COLO829 (cell line): ENCODE data around the gene NF1.

ENCODE experiments used
- DNase-seq: peaks from one replicate; pipeline ENCODE4 v3.0.0; 2012; ENCODE audit warnings: low spot score

NF1 gene

DNA sequence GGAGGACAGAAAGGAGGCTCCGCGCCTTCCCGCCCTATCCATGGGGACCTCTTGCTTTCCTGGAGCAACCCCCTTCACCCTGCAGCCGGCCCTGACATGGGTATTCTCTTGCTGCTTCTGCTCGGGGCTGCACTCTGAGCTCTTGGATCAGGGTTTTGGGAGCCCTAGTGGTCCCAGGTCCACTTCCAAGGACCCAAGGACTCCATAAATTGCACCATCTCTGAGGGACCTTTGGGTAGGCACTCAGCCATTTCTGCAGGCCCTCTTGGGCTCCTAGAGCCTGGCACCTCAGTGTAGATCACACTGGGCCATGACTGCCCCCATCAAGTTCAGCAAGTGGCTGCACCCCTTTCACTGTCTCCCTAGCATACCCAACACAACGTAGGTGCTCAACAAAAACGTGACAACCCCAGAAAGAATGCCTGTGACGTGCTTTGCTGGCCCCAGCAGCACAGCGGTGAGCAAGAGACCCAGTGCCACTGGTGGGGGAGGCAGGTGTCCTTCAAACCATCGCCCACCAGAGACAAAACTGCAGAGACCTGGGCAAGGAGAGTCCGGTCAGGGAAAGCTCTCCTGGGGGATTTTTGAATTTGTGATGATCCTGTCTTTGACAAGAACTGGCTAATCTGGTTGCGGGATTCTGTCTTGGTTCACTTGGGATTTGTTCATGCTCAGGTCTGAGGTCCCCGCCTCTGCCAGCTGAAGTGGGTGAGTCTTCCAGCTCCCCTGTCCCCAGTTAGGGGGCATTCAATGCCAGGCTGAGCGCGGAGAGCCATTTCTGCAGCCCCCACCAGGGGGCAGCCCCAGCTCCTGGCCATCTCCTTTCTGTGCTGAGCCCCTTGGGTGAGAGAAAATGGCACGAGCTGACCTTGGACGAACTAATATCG, 294.2 kb downstream of the NF1 start:
- no peak for DNase-seq

DNA sequence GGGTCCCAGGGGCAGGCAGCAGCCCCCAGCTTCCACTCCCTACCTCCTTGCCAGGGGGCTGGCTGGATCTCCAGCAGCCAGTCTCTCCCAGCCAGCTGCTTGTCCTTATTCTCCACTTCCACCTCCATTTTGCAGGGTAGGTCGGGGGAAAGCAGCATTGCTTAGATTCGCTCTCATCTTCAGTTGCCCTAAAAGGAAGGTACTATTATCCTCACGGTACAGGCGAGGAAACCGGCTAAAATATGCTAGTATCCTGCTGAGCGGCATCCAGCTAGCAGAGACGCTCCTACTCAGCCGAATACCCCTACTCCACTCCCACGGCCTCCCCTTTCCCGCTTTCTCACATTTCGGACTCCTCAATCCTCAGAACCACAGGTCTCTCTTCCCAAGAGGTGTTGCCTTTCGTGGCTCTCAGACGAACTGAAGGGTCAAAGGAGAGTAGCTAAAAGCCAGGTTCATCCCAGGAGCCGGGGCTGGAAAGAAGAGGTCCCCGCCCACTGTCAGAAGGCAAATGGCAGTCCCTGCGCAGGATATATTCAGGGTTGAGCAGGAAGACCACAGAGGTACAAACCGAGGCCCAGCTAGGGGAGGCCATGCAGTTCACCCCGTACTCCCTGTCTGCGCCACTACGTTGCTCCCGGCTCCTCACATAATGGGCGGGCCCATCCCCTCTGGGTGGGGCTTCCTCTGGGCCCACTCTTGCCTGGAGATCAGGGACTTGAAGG, 295.0 kb downstream of the NF1 start:
- DNase-seq, result no peak

DNA sequence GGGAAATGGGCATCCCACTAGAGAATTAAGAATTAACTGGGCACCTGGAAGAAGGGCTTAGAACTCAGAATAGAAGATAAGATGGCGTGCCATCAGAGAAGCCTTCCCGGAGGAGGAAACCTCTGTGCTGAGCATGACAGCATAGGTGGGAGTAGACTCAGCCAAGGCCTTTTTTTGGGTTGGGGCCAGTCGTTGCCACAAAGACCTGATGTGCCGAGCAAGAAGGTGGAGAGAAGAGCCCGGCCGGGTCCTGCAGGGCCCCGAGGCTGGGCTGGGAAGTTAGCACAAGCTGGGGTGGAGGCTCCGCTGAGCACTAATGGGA, 295.6 kb downstream of the NF1 start:
- DNase-seq, result no peak

DNA sequence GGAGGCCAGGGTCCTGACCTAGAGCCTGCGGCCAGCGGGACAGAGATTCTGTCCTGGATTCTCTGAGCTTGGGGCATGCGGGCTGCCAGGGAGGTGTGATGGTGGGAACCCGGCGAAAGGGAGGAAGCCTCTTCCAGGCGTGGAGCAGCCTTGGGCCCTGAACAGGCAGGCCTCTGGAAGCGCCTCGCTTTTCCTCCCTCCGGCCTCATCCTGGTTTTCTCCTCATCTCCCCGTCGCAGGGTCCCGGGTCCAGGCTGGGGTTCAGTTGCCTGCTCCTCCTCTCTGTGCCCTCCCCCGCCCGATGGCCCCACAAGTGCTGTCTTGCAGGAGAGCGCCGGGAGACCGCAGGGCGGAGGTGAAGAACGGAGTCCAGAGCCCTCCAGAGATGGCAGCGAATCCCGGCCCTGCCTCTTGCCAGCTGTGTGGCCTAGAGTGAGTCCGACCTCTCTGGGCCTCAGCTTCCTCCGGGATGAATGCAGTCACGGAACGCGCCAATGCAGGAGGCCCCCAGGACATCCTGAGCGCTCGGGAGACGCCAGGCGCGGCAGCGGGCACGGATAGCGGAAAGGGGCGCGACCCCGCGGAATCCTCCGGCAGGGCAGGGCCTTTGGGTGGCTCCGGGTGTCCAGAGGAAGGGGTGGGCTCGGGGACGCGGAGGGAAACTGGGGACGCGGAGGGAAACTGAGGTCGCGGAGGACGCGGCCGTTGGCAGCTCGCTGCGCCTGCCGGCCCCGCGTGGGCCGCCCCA, 296.1 kb downstream of the NF1 start:
- no peak for DNase-seq

DNA sequence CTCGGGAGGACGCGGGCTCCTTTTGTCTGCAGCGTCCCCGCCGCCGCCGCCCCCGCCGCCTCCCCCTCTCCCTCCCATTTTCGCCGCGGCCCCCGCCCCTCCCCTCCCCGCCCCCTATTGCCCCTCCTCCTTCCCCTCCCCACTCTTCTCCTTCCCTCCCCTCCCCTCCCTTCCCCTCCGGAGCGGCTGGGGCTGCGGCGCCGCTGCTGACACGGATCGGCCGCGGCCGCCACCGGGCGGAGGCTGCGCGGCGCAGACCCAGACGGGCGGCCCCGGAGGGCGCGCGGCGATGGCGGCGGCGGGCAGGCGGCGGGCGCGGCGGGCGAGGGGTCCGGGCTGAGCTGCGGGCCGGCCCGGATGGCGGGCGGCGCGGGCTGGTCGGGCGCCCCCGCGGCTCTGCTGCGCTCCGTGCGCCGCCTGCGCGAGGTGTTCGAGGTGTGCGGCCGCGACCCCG, 296.7 kb downstream of the NF1 start, which contains the start of gene RAB11FIP4:
TSS of gene RAB11FIP4 (plus strand) at position 180 of the 454 bp plus-strand sequence. CDS start at position 358, 178 bp downstream.
- DNase-seq, result no peak

DNA sequence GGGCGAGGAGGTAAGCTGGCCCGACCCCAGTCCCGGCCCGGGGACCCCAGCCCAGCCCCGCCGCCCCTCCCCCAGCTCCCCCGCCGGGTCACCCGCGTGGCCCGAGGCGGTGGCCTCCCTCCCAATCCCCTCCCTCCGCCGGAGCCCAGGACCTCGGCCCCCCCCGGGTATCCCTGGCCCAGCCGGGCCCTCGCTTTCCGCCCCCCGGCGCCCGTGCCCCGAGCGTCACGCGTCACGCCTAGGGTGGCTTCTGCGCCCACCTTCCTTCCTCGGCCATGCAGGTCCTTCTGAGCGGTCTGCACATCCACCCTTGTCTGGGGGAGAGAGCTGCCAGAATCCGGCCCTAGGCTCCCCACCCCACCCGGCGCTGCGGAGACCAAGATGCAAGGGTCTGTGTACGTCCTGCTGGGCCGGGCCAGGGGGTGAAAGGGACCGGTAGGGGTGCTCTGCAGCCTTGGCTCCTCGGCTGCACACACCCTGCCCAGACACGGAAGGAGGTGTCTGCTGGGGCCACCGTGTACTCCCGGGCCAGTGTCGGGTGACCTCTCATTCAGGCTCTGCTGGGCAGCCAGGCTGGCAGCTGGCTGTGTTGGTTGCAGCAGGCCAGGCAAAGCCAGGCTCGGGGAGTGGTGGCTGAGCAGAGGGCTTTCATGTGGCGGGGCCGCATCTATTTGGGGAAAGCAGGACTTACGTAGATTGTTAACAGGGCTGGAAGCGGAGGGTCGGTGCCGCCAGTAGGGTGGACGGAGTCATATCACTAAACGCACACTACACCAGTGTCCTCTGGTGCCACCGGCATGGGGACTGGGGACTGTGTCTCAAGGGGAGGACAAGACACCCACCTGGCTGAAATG, 297.5 kb downstream of the NF1 start:
- no peak for DNase-seq

DNA sequence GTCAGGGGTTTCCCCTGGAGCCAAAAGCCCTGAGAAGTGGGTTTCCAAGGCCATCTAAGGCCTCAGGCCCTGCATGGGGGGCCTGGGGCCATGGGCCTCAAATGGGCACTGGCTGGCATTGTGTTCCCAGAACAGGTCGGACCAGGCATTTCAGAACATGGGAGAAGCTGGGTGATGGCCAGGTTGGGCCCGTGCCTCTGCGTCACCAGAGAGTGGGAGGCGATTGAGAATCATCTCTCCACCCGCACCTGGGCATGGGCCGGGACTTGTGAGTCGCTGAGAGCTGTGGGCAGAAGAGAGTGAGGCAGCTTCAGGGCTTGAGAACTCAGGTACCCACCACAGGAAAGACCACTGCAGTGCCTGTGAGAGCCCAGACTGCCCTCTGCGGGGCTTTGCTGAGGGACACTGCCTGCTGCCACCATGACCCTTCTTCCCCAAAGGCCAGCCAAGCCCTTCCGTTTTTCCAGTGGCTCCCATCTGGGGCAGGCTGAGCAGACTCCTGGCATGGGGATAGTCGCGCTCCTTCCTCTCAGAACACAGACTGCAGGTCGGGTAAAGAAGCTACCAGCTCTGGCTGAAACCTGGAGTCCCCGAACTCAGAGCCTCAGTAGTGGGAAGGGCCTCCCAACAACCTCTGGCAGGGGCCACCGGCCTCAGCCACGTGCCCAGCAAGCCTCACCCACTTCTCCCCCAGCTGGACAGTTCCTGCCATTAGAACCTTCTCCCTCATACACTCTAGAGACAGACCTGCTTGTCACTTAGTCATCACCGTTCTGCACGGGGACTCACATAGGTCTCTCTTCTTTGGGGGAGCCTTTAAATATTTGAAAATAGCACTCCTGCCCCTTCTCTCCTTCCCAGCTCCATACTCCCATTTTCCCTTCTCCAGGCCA, 298.3 kb downstream of the NF1 start:
- no peak for DNase-seq

DNA sequence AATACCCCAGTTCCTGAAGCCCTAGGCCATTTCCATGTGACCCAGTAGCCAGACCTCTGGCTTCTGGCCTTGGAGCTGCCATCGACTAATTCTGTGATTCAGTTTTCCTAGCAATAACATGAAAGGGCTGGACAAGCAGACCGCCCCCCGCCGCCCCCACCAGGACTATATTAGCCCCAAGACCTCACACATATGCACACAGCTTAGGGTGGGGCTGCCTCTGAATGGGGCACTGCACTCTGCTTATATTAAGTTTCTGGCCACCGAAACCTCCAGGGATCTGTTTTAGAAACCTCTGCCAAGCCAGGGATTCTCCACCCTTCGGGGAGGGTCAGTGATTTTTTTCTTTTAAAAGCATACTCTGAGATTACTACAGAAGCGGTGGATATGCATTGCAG, 299.0 kb downstream of the NF1 start:
- DNase-seq, result no peak

DNA sequence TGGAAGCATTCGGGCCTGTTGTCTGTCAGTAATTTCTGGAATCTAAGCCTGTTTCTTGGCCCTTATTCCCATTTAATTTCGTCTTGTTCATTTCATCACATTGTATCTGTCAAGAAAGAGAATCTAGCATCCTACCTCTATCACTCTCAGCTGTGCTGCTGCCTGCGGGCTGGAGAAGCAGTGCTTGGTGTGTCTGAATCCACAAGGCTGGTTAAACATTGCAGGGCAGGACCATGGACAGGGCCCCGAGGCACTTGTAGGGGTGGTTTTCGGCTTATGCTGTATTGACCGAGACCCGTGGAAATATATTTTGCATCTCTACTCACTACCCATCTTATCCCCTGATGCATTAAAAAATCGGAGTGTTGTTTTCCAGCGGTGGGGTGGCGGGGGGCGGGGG, 299.8 kb downstream of the NF1 start:
- DNase-seq, result no peak

DNA sequence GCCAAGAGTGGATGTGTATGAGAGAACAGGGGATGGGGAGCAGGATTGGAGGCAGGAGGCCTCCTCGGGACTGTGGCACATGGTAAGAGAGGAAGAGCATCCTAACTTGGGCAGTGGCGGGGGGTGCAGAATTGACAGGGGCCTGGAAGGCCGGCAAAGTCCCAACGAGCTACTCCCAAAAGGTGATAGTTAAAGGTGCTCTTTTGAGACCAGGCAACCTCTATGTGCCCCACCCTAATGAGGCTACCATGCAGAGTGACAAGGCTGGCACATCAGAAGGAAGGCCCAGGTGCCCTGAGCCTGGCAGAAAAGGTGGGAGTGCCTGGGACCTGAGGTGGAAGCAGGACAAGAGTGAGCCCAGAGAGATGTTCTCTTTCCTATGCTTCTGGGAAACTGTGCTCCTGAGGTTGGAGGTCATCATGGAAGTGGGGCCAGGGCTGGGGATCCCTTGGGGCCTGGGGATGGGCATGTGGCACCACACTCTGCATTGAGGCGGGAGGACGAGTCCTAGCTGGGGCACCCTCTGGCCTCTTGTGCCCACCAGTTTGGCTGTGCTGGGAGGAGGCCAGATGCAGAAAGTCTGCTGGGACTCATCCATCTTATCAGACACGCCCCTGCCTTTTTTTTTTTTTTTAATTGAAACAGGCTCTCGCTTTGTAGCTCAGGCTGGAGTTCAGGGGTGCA, 302.6 kb downstream of the NF1 start:
- DNase-seq, result no peak

DNA sequence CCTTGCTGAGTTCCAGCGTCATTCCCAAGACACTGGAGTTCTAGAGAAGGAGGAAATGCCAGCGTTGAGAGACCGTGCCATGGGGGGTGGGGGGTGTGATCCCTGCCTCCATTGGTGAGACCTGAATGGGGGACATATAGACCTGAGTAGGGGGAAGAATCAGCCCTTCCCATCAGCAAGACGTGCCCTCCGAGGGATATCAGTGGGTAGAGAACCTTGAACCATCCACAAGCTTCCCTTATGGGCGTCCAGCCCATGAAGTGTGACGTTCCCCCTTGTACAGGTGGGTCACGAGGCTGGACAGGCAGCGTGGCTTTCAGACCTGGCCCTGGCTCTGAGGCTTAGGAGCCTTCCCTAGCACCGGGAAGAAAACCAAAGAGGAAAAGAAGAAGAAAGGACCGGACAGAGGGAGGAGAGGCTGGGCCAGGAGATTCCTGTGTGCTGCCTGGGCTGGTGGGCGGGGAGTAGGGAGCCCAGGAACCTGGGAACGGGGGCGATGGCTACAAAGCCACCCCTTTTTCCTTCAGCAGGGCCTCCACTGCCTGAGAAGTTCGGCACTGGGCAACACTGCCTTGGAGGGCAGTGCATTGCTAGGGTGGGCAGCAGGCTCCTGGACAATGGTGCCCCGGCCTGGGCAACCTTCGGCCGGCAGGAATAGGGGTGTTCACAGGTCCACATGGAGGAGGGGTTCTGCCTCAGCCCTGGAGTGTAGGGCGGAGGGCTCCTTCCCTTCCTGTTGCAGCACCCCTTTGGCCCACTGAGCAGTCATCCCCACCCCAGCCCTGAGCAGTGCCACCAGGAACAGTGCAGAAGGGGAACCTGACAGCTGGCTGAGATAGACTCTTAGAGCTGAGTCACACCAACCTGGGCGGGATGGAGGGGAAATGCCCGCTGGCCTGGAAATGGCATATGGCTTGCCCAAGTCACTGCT, 303.9 kb downstream of the NF1 start:
- DNase-seq, result no peak

DNA sequence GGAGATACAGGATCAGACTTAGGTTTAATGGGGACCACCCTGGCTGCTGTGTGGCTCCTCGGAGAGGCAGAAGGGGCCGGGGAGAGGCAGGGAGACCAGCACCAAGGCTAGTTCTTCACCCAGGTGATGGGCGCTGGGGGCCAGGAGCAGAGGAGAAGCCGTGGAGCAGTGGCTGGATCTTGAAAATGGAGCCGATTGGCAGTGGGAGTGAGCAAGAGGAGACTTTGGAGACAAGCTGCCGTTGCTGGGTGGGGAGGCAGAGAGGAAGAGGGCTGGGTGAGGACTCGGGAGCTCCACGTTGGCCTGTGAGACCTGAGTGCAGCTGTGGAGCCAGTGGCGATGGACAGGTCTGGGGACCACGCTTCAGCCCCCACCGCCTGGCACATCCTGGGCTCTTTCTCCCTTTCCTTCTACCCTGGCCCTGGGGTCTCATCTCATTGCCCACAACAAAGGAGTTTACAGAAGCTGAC, 305.7 kb downstream of the NF1 start:
- no peak for DNase-seq

DNA sequence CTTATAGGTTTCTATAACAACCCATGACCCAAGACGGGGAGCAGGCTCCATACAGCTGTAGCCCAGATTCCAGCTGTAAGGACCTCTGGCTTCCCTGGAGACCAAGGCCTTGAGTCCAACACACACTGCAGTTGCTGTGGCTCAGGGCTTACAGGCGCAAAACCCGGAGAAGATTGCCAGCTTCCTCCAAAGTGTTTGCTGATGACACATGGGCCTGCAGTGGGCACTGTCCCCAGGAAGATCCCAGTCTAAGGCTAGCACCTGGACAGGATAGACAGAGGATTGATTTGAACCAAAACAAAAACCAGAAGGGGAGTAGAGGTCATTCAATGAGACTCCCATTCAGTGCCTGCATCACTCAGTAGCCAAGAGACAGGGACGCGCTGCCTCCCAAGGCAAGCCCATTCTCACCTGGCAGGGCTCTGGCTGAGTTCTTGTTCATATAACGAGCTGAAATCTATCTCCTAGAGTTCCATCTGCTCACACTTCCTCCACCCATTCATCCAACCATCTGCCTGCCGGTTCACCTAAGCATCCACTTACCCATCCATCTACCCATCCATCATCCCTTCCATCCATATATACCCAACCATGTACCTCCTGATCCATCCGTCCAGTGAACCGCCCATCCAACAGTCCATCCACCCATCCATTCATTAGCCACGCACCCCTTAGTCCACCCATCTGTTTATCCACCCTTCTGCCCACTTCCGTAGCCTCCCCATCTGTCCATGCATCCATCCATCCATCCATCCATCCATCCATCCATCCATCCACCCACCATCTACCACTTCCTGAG, 306.9 kb downstream of the NF1 start:
- no peak for DNase-seq

DNA sequence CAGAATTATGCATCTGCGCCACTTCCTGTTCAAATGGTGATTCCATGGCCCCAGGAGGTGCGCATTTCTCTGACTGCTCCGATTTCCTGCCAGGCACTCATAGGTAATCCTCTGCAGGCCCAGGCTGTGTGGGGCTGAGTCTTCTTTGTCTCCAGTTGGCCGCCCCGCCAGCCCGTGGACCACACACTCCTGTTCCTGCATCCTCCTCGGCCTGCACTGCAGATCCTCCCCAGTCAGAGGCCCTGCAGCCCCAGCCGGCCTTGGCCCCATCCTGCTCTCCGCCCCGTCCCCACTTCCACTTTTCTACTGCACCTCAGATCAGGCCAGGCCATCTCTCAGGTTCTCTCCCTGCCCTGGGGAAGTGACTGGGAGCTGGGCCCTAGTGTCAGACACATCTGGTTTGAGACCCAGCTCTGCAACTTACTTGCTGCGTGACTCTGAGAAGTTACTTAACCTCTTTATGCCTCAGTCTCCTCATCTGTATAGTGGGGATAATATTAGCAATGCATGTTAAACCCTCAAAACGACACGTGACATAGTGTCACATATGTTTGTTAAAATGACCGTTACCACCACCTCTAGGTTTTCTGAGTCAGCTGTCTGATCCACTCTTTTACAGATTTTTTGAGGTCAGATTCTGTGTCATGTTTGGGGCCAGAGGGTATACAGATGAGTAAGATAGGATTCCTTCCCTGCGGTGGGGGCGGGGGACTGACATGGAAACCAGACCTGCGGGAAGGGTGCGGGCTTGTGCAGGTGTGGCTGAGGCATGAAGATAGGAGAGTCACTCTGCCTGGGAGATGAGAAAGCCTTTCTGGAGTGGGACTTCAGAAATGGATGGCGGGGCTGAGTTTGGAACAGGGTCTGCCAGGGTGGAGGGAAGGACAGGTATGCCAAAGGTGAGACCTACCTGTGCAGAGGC, 309.5 kb downstream of the NF1 start:
- DNase-seq, result no peak

DNA sequence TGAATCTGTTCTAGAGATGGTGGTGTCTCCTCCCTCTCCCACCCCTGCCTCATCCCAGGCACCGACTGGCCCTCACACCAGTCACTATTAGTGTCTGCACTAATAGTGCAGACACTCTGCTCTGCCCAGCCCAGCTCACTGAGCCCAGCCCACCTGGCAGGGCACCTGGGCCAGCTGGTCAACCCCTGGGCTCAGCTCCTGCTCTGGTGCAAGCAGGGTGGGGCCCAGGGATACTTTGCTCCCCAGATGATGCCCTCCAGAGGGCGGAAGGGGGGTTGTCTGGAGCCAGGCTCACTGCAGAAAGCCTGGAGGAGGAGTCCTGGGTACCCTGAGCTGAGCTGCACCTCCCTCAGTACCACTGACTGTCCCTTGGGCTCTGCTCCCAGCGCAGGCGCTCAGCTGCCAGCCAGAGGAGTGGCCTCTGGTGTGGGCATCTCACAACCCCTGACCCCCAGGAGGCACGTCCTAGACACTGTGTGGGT, 311.2 kb downstream of the NF1 start:
- DNase-seq, result no peak

DNA sequence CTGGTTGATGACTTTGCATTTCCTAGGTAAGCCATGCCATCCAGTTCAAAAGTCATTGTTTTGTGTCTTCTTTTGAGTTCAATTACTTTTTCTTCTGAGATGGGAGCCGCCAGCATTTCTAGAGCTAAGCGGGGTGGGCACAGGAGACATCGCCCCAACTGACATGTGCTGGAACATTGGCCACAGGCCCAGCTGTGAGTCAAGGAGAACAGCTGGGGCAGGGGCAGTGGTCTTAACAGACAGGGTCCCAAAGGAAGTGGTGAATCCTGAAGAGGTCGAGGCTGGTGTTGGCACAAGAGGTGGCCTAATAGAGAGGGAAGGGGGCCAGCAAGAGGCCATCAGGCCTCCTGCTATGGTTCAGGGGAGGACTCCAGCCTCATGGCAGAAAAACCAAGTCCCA, 313.8 kb downstream of the NF1 start:
- DNase-seq, result no peak
